Measurements from ENCODE around the gene MYBBP1A. TPM values are rescaled to one million over a fixed set of nuclear protein-coding genes. Genes with fewer than 3 reads are reported as not detected.

Gene MYBBP1A
- polyA plus RNA-seq, 1 donor = 36.9 TPM

GRCh38 chr17:4572131-4572530 is 16.9 kb upstream of the MYBBP1A start:
- no peak for DNase-seq

DNA sequence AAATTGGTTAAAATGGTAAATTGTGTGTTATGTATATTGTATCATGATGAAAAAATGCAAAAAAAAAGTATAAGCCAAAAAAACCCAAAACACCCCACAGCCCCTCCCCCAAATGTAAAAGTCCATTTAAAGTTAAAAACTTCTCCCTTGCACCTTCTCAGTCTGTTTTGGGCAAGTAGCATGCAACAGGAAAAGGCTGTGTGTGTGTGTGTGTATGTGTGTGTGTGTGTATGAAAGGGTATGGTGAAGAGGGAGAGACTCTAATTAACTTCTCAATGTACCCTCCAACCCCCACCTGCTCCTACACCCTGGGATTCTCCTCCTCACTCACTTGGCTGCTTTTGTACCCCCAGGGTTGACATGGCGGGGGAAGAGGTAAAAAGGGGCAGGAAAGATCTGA is 14.4 kb upstream of the MYBBP1A start:
- DNase-seq = no peak

GRCh38 chr17:4566785-4567184 is 11.6 kb upstream of the MYBBP1A start:
- DNase-seq = peak; percentile 64

DNA sequence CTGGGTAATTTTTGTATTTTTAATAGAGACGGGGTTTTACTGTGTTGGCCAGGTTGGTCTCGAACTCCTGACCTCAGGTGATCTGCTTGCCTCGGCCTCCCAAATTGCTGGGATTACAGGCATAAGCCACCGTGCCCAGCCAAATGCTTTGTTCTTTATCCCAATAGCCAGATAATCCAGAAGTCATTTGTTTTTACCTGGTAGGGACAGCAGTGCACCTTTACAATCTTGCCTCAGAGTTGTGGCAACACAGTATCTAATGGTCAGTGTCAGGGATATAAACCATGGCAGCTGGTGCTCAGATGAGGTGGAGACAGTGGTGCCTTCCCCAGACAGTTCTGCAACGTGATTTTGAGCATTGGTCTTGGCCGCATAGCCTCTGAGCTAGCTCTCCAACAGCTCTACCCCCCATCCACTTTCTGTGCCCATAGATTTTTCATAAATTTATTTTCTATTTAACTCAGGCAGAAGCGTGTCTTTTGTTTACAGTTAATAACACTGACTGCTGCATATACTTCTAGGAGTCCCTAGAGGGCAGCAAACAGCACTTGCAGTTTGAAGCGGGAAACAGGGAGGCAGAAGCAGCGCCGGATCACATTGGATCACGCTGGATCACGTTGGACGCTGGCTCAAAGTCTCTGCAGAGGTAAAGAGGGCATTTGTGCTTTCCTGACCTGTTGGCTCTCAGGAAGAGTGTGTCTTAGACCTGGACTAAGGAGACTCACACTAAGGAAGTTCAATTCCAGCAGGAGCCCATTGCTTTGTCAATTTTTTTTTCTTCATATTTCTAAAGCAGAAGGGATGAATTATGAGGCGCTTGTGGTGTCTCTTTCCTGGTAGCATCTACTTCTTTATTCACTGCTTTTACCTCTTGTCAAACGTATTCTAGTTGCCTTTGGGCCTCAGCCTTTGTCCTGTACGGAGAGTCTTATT is 10.3 kb upstream of the MYBBP1A start:
- DNase-seq = peak; percentile 59

- no peak for DNase-seq
Observed at GRCh38 chr17:4562015-4562969, 7.1 kb upstream of the MYBBP1A start.

GRCh38 chr17:4560837-4561256 is 5.7 kb upstream of the MYBBP1A start:
- DNase-seq = no peak

DNA sequence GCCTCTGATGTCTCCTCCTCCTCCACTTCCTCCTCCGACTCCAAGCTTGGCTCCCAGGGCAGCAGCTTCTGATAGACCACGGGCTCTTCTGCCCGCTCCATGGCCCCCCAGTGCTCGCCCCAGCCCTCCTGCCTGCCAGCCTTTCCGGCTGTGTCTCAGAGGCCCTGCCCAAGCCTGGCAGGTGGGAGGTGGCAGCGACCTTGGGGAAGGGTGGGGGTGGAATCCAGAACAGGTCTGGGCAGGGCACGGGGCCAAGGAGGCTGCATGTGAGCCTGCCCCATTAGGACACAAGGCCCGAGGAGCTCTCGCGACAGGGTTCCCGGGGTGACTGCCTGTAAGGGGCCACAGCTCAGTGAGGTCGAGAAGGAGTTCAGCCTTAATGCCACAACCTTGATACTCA is 5.2 kb upstream of the MYBBP1A start, which contains the start of gene GGT6:
Gene GGT6, minus strand, starts transcription at position 157 of the 400 bp plus-strand sequence. Its CDS starts 56 bp downstream, at position 101.
- DNase-seq = no peak

- no peak for DNase-seq
Observed at GRCh38 chr17:4559966-4560365, 4.8 kb upstream of the MYBBP1A start.

DNA sequence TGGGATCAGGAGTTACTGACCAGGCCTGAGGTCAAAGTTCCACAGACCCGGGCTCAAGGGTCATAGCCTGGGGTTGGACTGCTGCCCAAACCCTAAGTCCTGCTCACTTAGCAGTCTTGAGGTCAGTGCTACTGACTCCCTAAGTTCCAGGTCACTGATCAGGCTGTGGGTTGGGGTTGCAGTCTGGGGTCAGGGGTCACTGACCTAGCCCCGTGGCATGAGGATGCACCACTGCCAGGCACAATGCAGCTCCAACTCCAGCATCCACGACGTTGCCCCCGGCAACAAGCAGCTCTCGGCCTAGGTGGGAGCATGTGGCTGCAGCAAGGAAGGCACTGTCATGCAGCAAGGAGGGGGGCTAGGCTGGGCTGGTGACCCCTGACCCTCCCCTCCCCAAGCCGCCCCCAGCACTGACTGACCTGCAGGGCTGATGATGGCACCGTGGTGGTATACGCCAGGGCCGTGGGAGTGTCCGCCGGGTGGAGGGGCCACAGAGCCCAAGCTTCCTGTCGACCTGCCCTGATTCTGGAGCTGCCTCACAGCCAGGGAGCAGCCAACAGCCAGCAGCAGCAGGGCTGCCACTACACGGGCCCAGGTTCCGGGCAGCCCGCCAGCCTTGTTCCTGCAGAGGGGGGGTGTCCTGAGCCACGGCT is 4.1 kb upstream of the MYBBP1A start:
- no peak for DNase-seq

DNA sequence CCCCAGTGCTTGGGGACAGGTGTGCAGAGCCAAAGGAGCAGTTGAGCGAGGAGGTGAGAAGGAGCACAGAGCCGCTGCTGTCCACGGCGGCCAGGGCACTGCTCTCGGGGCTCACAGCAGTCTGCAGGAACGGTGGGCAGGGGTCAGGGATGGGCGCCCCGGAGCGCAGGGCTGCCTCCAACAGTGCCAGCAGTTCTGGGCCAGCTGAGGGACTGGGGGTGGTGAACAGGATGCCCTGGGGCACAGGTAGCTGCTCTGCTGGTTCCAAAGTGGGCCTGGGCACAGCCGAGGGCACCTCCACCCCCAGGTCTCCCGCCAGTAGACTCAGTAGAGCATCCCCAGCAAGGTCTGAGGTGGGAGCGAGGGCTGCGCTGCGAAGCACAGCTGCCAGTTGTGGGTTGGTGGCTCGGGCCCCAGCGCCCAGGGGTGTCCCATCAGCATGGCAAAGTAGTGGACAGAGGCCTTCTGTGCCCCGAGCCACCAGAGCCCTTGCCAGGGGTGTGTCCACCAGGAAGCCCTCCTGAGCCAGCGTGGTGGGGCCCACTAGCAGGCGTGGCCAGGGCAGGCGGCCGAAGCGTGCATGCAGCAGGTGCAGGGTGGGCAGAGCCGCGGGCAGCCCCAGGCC is 3.3 kb upstream of the MYBBP1A start:
- DNase-seq = no peak

DNA sequence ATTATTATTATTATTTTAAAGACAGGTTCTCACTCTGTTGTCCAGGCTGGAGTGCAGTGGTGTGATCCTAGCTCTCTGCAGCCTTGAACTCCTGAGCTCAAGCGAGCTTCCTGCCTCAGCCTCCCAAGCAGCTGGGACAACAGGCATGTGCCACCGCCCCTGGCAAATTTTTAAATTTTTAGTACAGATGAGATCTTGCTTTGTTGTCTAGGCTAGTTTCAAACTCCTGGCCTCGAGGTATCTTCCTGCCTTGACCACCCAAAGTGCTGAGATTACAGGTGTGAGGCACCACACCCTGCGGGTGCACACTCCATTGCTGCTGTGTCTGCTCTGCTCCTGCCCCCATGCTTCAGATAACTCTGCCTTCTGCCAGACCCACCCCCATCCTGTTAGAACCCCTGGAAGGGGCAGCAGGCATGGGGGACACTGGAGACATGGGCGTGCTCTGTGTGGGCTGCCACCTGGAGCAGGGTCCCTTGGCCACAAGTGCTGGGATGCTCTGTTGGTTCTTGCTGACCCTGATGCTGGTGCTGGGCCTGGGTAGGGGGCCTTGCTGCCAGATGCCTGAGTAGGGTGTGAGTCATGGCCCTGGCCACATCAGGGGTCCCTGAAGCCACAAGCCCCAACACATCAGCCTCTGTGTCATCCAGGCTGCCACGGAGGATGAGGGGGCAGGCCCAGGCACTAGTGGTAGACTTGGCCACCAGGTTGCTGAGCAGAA is 2.6 kb upstream of the MYBBP1A start:
- DNase-seq = no peak

GRCh38 chr17:4556996-4557395 is 1.8 kb upstream of the MYBBP1A start:
- no peak for DNase-seq

DNA sequence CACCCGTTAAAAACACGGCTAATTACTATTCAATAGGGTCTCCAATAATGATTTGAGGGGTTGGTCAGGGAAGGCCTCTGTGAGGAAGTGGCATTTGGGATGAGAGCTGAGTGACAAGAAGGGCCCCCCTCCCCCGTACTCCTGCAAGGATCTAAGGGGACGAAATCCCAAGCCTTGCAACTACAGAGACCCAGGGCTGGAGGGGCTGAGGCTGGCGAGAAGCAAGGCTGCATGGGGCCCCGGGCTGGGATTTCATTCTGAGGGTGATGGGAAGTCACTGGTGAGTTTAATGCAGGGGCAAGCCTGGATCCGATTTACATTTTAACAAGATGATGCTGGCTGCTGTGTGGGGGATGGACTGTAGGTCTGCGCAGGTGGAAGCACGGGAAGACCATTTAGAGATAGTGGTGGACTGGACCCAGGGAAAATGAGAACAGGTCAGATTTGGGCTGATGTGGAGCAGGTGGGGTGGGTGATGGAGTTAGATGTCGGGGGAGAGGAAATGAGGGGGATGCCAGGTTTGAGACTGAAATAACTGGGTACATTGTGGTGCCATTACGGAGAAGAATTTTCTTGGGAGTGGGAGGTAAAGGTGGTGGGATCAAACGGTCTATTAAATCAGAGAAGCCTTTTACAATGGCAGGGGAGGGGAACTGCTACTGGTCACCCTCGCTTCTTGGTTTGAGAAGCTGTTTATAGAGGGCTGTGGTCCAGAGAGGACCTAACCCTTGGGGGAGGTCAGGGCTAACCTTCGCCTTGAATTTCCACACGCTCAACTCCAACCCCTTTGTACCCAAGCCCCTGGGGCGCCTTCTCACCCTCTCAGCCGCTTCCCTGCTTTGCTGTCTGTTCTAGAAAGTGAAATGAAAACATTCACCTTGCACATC is 932 bp upstream of the MYBBP1A start:
- DNase-seq = no peak

DNA sequence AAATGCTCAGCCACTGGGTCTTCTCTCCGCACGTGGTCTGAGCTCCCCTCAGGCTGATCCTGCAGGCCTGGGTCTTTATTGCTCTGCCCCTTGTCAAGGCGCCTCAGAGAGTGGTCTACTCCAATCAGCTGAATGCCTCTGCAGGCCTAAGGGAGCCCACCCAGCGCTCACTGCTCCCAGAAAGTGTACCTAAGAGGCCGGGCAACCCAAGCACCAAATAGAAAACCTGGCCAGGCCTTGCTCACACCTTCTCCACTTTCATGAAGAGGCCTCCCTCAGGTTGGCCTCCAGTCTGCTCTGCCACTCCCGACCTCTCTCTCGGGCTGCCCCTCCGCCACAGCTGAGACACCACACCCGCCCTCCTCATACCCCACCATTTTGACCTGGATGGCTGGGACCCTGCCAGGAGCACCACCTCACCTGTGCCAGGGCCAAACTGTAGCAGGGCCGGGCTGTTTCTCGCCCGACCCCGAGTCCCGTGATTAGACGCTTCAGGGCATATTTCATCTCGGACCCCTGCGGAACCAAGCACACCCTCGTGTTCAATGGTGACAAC is 665 bp downstream of the MYBBP1A start:
- DNase-seq = no peak

GRCh38 chr17:4553669-4554068 is 1.5 kb downstream of the MYBBP1A start:
- no peak for DNase-seq

- DNase-seq = no peak
Observed at GRCh38 chr17:4551796-4552525, 3.2 kb downstream of the MYBBP1A start.

DNA sequence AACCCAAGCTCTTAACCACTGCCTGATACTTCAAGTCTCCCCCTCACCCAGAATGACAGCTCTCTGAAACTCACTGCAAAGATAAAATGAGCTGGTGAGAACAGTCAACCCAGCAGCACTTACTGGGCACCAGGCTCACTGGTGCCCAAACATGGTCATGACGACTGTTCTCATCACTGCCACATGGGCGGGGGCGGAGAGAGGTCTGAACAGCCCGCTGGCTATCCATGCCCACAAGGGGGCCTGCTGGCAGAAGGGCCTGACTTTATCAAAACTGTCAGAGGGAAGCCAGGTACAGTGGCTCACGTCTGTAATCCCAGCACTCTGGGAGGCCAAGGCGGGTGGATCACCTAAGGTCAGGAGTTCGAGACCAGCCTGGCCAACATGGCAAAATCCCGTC is 4.0 kb downstream of the MYBBP1A start:
- DNase-seq = no peak

DNA sequence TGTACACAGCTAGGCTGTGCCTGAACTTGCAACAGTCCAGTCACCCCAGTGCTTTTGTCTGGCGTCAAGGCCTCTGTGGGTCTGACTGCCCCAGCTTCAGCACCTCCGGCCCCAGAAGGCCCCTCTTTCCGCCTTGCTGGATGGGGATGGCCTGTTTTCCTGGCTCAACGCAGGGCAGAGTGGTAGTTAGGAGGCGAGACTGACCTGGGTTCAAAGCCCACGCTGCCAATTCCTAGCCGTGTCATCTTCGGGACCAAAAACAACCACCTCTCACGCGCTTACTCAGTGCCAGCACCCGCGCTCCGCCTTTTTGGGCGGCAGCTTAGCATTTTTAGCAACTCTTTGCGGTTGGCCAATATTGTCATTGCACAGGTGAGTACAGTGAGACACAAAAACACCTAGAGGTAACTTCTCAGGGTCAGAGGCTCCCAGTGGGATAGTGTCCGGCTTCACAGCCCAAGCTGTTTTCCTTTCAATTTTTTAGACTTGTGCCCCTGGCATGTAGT is 4.6 kb downstream of the MYBBP1A start:
- DNase-seq = no peak
